Lower leg skin (tissue), 3 donors: Measurements from ENCODE around the gene GYG2.

Experiments used
- POLR2A ChIP-seq, 2 donors: fragments of 450-650 bp; IDR thresholded peaks; one replicate each; pipeline ENCODE4 v1.6.1; 2016 to 2017; ENCODE audit warnings: antibody characterized with exemption in 2 of 2, mild to moderate bottlenecking in 1 of 2, moderate library complexity in 1 of 2
- TF ChIP-seq, protein P1 (sequence below), 3 donors: fragments of 450-650 bp; IDR thresholded peaks; one replicate each; pipeline ENCODE4 v1.5.1; 2016; ENCODE audit warnings: antibody characterized with exemption in 3 of 3, mild to moderate bottlenecking in 3 of 3, moderate library complexity in 2 of 3

DNA sequence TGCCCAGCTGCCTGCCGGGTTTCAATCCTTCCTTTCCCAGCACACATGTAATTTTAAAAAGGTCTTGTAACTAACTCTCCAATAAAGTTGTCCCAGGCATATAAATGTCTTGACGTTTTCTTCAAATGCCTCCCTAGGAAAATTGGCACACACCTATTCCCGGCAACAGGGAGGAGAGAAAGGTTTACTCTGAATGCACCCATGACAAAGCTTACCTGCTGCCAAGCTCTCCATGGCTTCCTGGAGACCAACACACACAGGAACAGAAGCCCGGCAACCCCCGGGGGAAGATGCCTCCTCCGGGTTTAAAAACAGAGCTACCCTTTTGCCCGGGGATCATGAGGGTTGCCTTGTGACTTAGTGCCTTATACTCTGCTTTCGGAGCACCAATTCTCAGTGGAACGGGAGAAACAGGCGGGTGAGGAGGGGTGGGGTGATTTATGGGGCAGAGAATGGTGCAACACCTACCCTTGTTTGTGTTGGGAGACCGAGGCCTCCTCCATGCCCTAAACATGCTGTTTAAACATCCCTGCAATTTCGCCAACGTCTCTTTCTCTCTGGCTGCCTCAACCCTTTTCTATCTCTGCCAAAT, 4.8 kb upstream of the GYG2 start:
- no peak for TF ChIP-seq POLR2A (IDR thresholded peaks at IDR 0.05)
- TF ChIP-seq, protein P1, sequence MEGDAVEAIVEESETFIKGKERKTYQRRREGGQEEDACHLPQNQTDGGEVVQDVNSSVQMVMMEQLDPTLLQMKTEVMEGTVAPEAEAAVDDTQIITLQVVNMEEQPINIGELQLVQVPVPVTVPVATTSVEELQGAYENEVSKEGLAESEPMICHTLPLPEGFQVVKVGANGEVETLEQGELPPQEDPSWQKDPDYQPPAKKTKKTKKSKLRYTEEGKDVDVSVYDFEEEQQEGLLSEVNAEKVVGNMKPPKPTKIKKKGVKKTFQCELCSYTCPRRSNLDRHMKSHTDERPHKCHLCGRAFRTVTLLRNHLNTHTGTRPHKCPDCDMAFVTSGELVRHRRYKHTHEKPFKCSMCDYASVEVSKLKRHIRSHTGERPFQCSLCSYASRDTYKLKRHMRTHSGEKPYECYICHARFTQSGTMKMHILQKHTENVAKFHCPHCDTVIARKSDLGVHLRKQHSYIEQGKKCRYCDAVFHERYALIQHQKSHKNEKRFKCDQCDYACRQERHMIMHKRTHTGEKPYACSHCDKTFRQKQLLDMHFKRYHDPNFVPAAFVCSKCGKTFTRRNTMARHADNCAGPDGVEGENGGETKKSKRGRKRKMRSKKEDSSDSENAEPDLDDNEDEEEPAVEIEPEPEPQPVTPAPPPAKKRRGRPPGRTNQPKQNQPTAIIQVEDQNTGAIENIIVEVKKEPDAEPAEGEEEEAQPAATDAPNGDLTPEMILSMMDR (IDR thresholded peaks at IDR 0.05): no peak
